Activated CD4-positive, alpha-beta memory T cell treated with anti-CD3 and anti-CD28 coated beads for 36 hours (primary cell): ENCODE data around the gene SLC5A4. TPM values are rescaled to one million over a fixed set of nuclear protein-coding genes. Genes with fewer than 3 reads are reported as not detected.
"Not testable (repeated sequence)": the region's sequence is repeated elsewhere in the genome, so short reads cannot be mapped to it uniquely, and the experiment has no call there.

Experiments
- CTCF ChIA-PET: fragments of 350-600 bp; sonication (Branson Sonifier 250); formaldehyde crosslinking; loops from one replicate; lab custom pipeline; 2021; ENCODE audit warnings: antibody characterized with exemption, inconsistent platforms; lab: Charles Lee
- POLR2A ChIA-PET: fragments of 350-600 bp; sonication (Branson Sonifier 250); formaldehyde crosslinking; loops from one replicate; lab custom pipeline; 2021; ENCODE audit warnings: antibody characterized with exemption; lab: Charles Lee
- DNase-seq: peaks from one replicate; pipeline ENCODE4 v3.0.0-alpha.2; 2020
- H3K27ac Mint-ChIP-seq: one replicate; pipeline ENCODE4 v1.8.0; 2021; ENCODE audit warnings: mixed read lengths
- H3K27me3 Mint-ChIP-seq: one replicate; pipeline ENCODE4 v1.8.0; 2021; ENCODE audit warnings: mixed read lengths
- H3K36me3 Mint-ChIP-seq: one replicate; pipeline ENCODE4 v1.8.0; 2021; ENCODE audit warnings: mixed read lengths
- H3K4me1 Mint-ChIP-seq: one replicate; pipeline ENCODE4 v1.8.0; 2021; ENCODE audit warnings: low read depth, mixed read lengths
- H3K4me3 Mint-ChIP-seq: one replicate; pipeline ENCODE4 v1.8.0; 2021; ENCODE audit warnings: mild to moderate bottlenecking, mixed read lengths
- H3K9me3 Mint-ChIP-seq: one replicate; pipeline ENCODE4 v1.8.0; 2021; ENCODE audit warnings: mixed read lengths
- intact Hi-C: fragments of 100-400 bp; cut with micrococcal nuclease; formaldehyde crosslinking; loops from one replicate; pipeline ENCODE4 v1.15.1; 2023
- total RNA-seq, 2 experiments: library from RNA; stranded (reverse); gene quantifications; one replicate each; pipeline ENCODE4 v1.2.3, GENCODE V29; 2021

SLC5A4 gene
- total RNA-seq, 2 experiments from 2014 or later, result not detected

DNA sequence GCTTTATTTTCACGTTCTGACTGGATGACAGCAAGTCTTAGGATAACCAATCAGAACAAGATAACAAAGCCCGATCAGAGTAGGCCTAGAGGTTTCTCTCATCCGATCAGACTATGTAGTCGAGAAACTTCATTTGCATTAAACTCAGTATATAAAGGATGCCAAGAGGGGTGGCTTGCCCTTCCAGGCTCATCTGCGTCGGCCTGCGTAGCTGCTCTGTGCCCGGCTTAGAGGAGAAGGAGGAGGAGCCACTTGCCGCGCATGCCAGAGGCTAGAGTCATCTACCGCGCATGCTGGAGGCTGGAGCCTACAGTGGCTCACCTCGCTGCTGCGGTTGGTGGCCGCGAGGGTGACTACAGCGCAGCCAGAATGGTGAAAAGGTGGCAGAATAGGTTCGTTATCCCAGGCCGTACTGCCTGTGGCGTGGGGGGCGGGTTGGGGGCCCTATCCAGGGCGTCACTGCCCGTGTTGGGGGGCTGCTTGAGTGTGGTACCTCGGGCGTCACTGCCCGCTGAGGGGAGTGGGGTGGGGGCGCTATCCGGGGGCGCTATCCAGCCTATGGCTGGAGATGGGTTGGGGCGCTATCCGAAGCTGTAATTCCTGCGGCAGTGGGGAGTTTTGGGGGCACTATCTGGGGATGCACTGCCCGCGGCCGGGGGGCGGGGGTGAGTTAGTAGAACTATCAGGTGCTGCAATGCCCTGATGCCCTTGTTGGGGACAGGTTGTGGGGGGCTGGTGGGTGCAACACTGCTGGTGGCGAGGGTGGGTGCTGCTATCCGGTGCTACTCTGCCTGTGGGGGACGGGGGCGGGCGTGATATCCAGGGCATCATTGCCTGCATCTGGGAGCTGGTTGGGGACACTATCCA lies 50.1 kb downstream of the SLC5A4 start, which contains the start of gene RFPL2:
Gene RFPL2 (minus strand): TSS at position 218 of the 867 bp plus-strand sequence. CDS start 2,622 bp downstream, outside the sequence.
- ChIA-PET CTCF (no interaction called here), POLR2A (no interaction called here)
- Mint-ChIP-seq H3K36me3 (no peaks in the 10 kb centered on the region), H3K4me3 (peak within 1 kb of the TSS; percentile 70), H3K27me3 (peaks cover 6% of the 10 kb centered on the region), H3K4me1 (peaks cover 48% of the 10 kb centered on the region), H3K9me3 (no peaks in the 10 kb centered on the region), H3K27ac (peak within 1 kb of the TSS; percentile 51)
- intact Hi-C loops, result loop anchor here (5.0 kb wide), 2 partner anchors 38 to 62 kb away; no protein-coding TSS in a partner anchor
- peak; percentile 62 for DNase-seq

DNA sequence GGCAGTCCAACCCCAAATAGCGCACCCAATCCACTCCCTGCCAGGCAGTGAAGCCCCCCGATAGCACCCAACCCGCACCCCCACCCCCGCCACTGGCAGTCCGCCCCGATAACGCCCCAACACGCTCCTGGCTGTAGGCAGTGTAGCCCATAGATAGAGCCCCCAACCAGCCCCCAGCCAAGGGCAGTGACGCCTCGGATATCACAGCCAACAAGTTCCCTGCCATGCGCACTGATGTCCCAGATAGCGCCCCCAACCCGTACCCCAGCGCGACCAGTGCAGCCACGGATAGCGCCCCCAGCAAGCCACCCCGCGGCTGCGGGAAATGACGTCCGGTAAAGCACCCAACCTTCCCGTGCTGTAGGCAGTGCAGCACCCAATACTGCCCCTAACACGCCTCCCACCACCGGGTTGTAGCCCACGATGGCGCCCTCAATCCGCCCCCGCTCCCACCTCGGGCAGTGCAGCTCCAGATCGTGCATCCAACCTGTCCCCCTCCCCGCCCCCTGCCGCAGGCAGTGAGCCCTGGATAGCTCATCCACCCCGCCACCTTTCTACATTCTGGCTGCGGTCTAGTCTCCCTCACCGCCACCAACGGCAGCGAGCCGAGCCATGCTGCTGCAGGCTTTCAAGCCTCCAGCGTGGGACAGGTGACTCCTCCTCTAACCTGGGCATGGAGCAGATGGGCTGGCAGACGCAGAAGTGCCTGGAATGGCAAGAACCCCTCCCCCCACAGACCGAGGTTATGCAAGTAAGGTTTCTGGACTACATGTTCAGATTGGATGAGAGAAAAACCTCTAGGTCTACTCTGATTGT lies 50.9 kb downstream of the SLC5A4 start:
- peak; percentile 46 for DNase-seq
- ChIA-PET POLR2A (no interaction called here), CTCF (no interaction called here)
- Mint-ChIP-seq H3K4me1 (peaks cover 48% of the 10 kb centered on the region), H3K9me3 (no peaks in the 10 kb centered on the region), H3K4me3 (peak overlapping the region; percentile 70), H3K27ac (peak overlapping the region; percentile 51), H3K36me3 (no peaks in the 10 kb centered on the region), H3K27me3 (peaks cover 6% of the 10 kb centered on the region)
- intact Hi-C loops, result loop anchor here (5.0 kb wide), 2 partner anchors 37 to 63 kb away; no protein-coding TSS in a partner anchor

DNA sequence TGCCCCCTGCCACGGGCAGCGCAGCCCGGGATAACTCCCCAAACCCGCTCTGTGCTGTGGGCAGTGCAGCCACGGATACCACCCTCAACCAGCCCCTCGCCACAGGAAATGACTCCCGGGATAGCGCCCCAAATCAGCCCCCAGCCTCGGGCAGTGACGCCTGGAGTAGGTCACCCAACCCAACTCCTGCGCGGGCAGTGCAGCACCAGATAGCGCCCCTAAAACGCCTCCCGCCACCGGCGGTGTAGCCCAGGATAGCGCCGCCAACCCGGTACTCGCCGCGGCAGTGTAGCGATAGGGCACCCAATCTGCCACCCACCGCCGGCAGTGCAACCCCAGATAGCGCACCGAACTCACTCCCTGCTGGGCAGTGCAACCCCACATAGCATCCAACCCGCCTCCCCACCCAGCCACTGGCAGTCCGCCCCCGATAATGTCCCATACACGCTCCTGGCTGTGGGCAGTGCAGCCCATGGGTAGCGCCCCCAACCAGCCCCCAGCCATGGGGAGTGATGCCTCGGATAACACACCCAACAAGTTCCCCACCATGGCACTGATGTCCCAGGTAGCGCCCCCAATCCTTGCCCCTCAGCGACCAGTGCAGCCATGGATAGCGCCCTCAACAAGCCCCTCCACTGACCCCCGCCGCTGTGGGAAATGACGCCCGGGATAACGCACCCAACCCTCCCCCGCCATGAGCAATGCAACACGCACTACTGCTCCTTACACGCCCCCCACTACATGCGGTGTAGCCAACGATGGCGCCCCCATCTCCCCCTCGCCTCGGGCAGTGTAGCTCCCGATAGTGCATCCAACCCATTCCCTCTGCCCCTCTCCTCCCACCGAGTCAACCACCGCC lies 51.7 kb downstream of the SLC5A4 start:
- intact Hi-C loops, result loop anchor here (5.0 kb wide), 2 partner anchors 36 to 64 kb away; no protein-coding TSS in a partner anchor
- Mint-ChIP-seq H3K4me1 (peaks cover 48% of the 10 kb centered on the region), H3K9me3 (no peaks in the 10 kb centered on the region), H3K27ac (no peak overlapping the region), H3K36me3 (no peaks in the 10 kb centered on the region), H3K4me3 (peak overlapping the region; percentile 70), H3K27me3 (peaks cover 6% of the 10 kb centered on the region)
- CTCF ChIA-PET, result no interaction called here
- DNase-seq, result peak; percentile 29
- POLR2A ChIA-PET, result no interaction called here

DNA sequence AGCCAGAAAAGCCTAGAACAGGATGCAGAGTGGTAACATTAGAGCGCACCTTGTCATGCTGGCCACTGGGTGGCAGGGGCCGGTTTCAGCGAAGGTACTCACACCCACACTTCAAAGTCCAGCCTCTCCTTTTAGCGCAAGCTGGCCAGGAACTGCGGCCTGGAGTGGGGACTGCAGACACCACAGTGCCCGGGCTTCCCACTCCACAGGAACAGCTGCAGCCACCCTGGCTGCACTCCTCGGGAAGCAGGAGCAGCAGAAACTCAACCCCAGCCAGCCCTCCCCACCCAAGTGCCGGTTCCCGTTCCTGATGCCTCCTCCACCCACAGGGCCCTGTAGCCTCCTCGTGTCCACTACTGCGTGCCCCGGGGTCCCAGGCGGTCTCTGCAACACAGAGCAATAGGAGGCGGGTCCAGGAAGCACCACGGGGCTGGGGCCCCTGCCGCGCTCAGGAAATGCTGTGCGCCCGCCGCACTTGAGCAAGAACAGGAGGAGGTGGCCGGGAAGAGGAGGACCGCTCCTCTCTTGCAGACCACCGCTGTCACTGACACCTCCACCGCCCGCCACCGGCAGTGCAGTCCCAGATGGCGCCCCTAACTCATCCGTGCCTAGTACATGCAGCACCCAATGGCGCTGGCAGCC lies 52.5 kb downstream of the SLC5A4 start:
- peak overlapping the region; percentile 70 for H3K4me3 Mint-ChIP-seq
- H3K9me3 Mint-ChIP-seq, result no peaks in the 10 kb centered on the region
- peaks cover 48% of the 10 kb centered on the region for H3K4me1 Mint-ChIP-seq
- intact Hi-C loops, result loop anchor here (1.0 to 5.0 kb wide), 3 partner anchors 35 to 271 kb away; no protein-coding TSS in a partner anchor
- POLR2A ChIA-PET, result interaction anchor here (0.6 kb wide), 1 partner anchor 209 kb away, joined by 3 read pairs; no protein-coding TSS in a partner anchor
- CTCF ChIA-PET, result interaction anchor here (0.6 to 2.1 kb wide), 12 partner anchors 8 to 272 kb away, joined by 3 to 12 read pairs (median 4); partner anchors contain the start of gene FBXO7
- H3K27ac Mint-ChIP-seq, result no peak overlapping the region
- DNase-seq, result peak; percentile 60
- H3K36me3 Mint-ChIP-seq, result no peaks in the 10 kb centered on the region
- peaks cover 6% of the 10 kb centered on the region for H3K27me3 Mint-ChIP-seq

DNA sequence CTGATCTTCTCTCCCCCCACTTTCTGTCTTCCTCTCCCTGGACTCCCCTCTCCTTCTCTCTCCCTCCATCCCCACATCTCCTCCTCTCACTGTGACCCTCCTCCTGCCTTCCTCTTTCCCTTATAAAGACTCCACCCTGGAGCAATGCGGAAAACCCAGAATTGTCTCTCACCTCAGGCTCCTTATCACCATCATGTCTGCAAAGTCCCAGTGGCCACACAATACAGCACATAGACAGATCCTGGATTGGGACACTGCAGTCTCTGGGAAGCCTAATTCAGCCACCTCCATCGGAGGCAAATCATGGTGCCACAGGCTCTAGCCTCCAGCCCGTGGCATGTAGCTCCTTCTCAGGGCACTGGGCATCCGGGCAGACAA lies 53.0 kb downstream of the SLC5A4 start:
- Mint-ChIP-seq H3K27ac (no peak overlapping the region), H3K36me3 (no peaks in the 10 kb centered on the region), H3K4me1 (peaks cover 48% of the 10 kb centered on the region), H3K4me3 (peak overlapping the region; percentile 70), H3K27me3 (peaks cover 6% of the 10 kb centered on the region), H3K9me3 (no peaks in the 10 kb centered on the region)
- no peak for DNase-seq
- POLR2A ChIA-PET, result interaction anchor here (0.6 kb wide), 1 partner anchor 209 kb away, joined by 3 read pairs; no protein-coding TSS in a partner anchor
- CTCF ChIA-PET, result interaction anchor here (0.6 to 2.2 kb wide), 14 partner anchors 9 to 273 kb away, joined by 3 to 12 read pairs (median 4); partner anchors contain the start of gene FBXO7
- intact Hi-C loops, result loop anchor here (1.0 to 5.0 kb wide), 3 partner anchors 35 to 271 kb away; no protein-coding TSS in a partner anchor

DNA sequence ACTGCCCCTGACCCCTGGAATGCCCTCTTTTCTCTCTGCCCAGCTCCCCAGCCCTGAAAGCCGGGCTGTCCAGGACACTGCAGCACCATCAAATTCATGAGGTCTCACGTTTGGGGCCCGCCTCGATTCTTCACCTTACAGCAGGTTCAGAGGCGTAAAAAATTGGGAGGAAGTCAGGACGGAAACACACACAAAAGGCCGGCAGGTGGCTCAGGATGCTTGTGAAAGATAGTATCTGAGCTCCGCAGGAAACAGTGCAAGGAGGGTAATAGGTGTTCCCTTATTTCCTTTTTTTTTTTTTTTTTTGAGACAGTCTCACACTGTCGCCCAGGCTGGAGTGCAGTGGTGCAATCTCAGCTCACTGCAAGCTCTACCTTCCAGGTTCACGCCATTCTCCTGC lies 54.4 kb downstream of the SLC5A4 start:
- intact Hi-C loops, result loop anchor here (5.0 kb wide), 2 partner anchors 33 to 67 kb away; no protein-coding TSS in a partner anchor
- peaks cover 6% of the 10 kb centered on the region for H3K27me3 Mint-ChIP-seq
- no peaks in the 10 kb centered on the region for H3K9me3 Mint-ChIP-seq
- no peaks in the 10 kb centered on the region for H3K36me3 Mint-ChIP-seq
- no peak overlapping the region for H3K4me3 Mint-ChIP-seq
- DNase-seq, result peak; percentile 41
- peak overlapping the region; percentile 11 for H3K27ac Mint-ChIP-seq
- ChIA-PET CTCF (interaction anchor here (1.1 to 2.4 kb wide), 5 partner anchors 66 to 273 kb away, joined by 4 to 12 read pairs (median 6); no protein-coding TSS in a partner anchor), POLR2A (no interaction called here)
- peaks cover 38% of the 10 kb centered on the region for H3K4me1 Mint-ChIP-seq

DNA sequence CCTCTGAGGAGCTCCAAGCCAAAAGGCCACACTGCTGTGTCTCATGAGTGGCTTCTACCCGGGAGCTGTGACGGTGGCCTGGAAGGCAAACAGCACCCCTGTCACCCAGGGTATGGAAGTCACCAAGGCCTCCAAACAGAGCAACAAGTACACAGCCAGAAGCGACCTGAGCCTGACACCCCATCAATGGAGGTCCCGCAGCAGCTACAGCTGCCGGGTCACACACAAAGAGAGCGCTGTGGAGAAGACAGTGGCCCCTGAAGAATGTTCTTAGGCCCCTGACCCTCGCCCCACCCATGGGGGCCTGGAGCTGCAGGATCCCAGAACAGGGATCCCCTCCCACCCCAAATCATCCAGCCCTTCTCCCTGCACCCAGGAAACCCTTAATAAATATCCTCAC lies 55.2 kb downstream of the SLC5A4 start:
- Mint-ChIP-seq H3K27ac (no peak overlapping the region), H3K4me1 (peaks cover 36% of the 10 kb centered on the region), H3K9me3 (no peaks in the 10 kb centered on the region), H3K27me3 (peaks cover 6% of the 10 kb centered on the region), H3K4me3 (no peak overlapping the region), H3K36me3 (no peaks in the 10 kb centered on the region)
- POLR2A ChIA-PET, result no interaction called here
- no peak for DNase-seq
- intact Hi-C loops, result loop anchor here (5.0 kb wide), 2 partner anchors 33 to 67 kb away; no protein-coding TSS in a partner anchor
- CTCF ChIA-PET, result interaction anchor here (2.2 to 2.4 kb wide), 2 partner anchors 66 to 244 kb away, joined by 5 to 12 read pairs; no protein-coding TSS in a partner anchor

DNA sequence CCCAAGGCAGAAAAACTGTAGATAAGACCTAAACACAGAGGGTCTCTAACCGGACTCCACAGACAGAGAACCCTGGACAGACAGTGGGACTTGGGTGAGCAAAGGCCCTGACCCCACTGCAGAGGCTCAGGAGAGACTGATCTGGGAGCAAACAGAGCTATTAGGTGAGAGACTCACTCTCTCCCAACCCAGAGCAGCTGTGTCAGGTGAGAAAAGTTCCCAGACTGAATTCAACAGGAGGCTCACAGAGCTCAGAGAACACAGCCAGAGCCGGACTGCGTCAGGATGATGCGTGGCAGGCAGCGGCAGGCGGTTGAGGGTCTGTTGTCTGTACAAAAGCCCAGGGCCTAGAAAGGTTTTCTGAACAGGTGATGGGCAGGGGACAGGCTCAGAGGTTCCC lies 55.8 kb downstream of the SLC5A4 start:
- H3K27ac Mint-ChIP-seq, result no peak overlapping the region
- DNase-seq, result no peak
- ChIA-PET POLR2A (no interaction called here), CTCF (interaction anchor here (2.4 kb wide), 1 partner anchor 67 kb away, joined by 12 read pairs; no protein-coding TSS in a partner anchor)
- H3K36me3 Mint-ChIP-seq, result no peaks in the 10 kb centered on the region
- intact Hi-C loops, result no loop called here
- peaks cover 6% of the 10 kb centered on the region for H3K27me3 Mint-ChIP-seq
- H3K4me1 Mint-ChIP-seq, result peaks cover 32% of the 10 kb centered on the region
- H3K9me3 Mint-ChIP-seq, result no peaks in the 10 kb centered on the region
- H3K4me3 Mint-ChIP-seq, result no peak overlapping the region

DNA sequence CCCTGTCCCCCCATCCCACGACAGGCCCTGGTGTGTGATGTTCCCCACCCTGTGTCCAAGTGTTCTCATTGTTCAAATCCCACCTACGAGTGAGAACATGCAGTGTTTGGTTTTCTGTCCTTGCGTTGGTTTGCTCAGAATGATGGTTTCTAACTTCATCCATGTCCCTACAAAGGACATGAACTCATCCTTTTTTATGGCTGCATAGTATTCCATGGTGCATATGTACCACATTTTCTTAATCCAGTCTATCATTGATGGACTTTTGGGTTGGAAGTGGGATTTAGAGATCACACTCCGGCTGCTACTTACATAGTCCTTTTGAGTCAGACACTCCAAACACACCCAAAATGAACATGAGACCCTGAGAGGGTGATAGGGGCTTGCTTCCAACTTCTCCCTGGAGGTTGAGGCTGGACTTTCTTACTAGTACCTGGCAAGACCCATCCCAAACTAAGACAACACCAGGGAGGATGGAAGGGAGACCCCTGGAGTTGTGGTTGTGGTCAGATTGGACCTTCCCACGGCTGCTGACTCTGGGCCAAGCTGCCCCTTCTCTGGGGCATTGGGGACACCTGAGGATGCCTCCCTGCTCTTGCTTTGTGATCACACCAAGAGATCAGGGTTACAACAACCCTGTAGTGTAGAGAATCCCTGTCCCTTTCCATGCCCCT lies 57.5 kb downstream of the SLC5A4 start:
- H3K27me3 Mint-ChIP-seq, intact Hi-C loops, H3K27ac Mint-ChIP-seq, H3K9me3 Mint-ChIP-seq, DNase-seq, H3K36me3 Mint-ChIP-seq, POLR2A ChIA-PET, H3K4me3 Mint-ChIP-seq, CTCF ChIA-PET: not testable (repeated sequence)
- H3K4me1 Mint-ChIP-seq, result peaks cover 16% of the 10 kb centered on the region

DNA sequence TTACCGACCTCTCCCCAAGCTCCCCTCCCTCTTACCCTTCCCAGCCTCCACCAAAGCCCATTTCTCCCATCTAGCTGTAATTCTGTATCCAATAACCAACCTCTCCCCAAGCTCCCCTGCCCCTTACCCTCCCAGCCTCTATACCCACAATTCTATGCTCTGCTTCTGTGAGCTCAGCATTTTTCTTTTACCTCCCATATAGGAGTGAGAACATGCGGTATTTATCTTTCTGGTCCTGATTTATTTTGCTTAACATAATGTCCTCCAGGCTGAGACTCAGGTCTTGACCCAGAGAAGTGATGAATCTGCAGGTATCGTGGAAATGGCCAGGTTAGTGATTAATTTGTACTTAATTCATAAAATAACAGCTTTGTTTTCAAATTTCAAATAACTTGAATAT lies 59.2 kb downstream of the SLC5A4 start:
- CTCF ChIA-PET, H3K36me3 Mint-ChIP-seq: not testable (repeated sequence)

More for the DNA sequence above, 59.2 kb downstream of the SLC5A4 start:
- H3K27ac Mint-ChIP-seq, H3K27me3 Mint-ChIP-seq, DNase-seq, H3K4me3 Mint-ChIP-seq, intact Hi-C loops, H3K4me1 Mint-ChIP-seq, POLR2A ChIA-PET, H3K9me3 Mint-ChIP-seq: not testable (repeated sequence)
